HepG2 (cell line): Measurements from ENCODE around the gene SP3. TPM values are rescaled to one million over a fixed set of nuclear protein-coding genes. Genes with fewer than 3 reads are reported as not detected.
A peak's percentile ranks its signal among the peaks of the same experiment; 100 is the strongest.

Experiments used
- DR1 ChIP-seq: sonication (generic); formaldehyde crosslinking; IDR thresholded peaks from 2 replicates; pipeline ENCODE4 v1.8.0; 2021; ENCODE audit warnings: mild to moderate bottlenecking, missing genetic modification reagents, inconsistent platforms
- EED ChIP-seq: sonication (generic); formaldehyde crosslinking; IDR thresholded peaks from 2 replicates; pipeline ENCODE4 v1.5.0; 2020; ENCODE audit warnings: mild to moderate bottlenecking, missing genetic modification reagents
- EHMT2 ChIP-seq: fragments of 200-600 bp; sonication (generic); IDR thresholded peaks from 2 replicates; pipeline ENCODE4 v1.7.0; 2017; ENCODE audit warnings: antibody characterized with exemption, low read depth, low read length, borderline replicate concordance
- GATA4 ChIP-seq: sonication (generic); IDR thresholded peaks from 2 replicates; pipeline ENCODE4 v1.6.1; 2016; ENCODE audit warnings: antibody characterized with exemption, low read depth, borderline replicate concordance
- HCFC1 ChIP-seq: fragments of 150-350 bp; IDR thresholded peaks from 2 replicates; pipeline ENCODE4 v1.6.1; 2014; ENCODE audit warnings: low read depth, low read length
- HHEX ChIP-seq: IDR thresholded peaks from 2 replicates; pipeline ENCODE4 v1.6.1; 2016; ENCODE audit warnings: control low read depth
- HNF4A ChIP-seq: sonication (generic); formaldehyde crosslinking; IDR thresholded peaks from 2 replicates; pipeline ENCODE4 v1.4.0; 2020; ENCODE audit warnings: missing genetic modification reagents
- KAT8 ChIP-seq: IDR thresholded peaks from 2 replicates; pipeline ENCODE4 v1.6.1; 2016; ENCODE audit warnings: missing genetic modification reagents, missing compliant biosample characterization
- MED1 ChIP-seq: sonication (generic); formaldehyde crosslinking; IDR thresholded peaks from 2 replicates; pipeline ENCODE4 v1.4.0; 2020; ENCODE audit warnings: missing genetic modification reagents
- MTF2 ChIP-seq: sonication (generic); formaldehyde crosslinking; IDR thresholded peaks from 2 replicates; pipeline ENCODE4 v1.5.0; 2020; ENCODE audit warnings: missing genetic modification reagents, borderline replicate concordance
- SPEN ChIP-seq: sonication (generic); formaldehyde crosslinking; IDR thresholded peaks from 2 replicates; pipeline ENCODE4 v1.5.1; 2020; ENCODE audit warnings: low read depth, mild to moderate bottlenecking, missing genetic modification reagents
- TSC22D2 ChIP-seq: sonication (generic); formaldehyde crosslinking; IDR thresholded peaks from 2 replicates; pipeline ENCODE4 v1.5.1; 2020; ENCODE audit warnings: missing genetic modification reagents, mild to moderate bottlenecking, borderline replicate concordance
- ZFYVE20 ChIP-seq: sonication (generic); formaldehyde crosslinking; IDR thresholded peaks from 2 replicates; pipeline ENCODE4 v1.8.0; 2023; ENCODE audit warnings: low read depth, mild to moderate bottlenecking, moderate library complexity, missing genetic modification reagents, borderline replicate concordance
- ZKSCAN1 ChIP-seq: fragments of 150-350 bp; IDR thresholded peaks from 2 replicates; pipeline ENCODE4 v1.6.1; 2014; ENCODE audit warnings: low read length
- ZNF530 ChIP-seq: sonication (generic); formaldehyde crosslinking; IDR thresholded peaks from 2 replicates; pipeline ENCODE4 v1.5.0; 2020; ENCODE audit warnings: low read depth, mild to moderate bottlenecking, missing genetic modification reagents
- ZNF546 ChIP-seq: sonication (generic); formaldehyde crosslinking; conservative IDR thresholded peaks from 2 replicates; pipeline ENCODE4 v1.8.1; 2023; ENCODE audit warnings: mild to moderate bottlenecking, missing genetic modification reagents
- ZNF83 ChIP-seq: sonication (generic); formaldehyde crosslinking; IDR thresholded peaks from 2 replicates; pipeline ENCODE4 v1.4.0; 2020; ENCODE audit warnings: missing genetic modification reagents, mild to moderate bottlenecking, borderline replicate concordance
- polyA plus RNA-seq, 8 experiments: library from polyadenylated mRNA; depleted of rRNA in 3 of 8; stranded (reverse) in 7 of 8; unstranded in 1 of 8; fragments of >200 nt; fragmentation: Illumina TruSeq in 4 of 8; extraction: Trizol in 4 of 8; gene quantifications; 2 replicates each; pipeline versions ENCODE4 v1.2.1 to v1.2.3, GENCODE V29; 2011 to 2016; ENCODE audit warnings: low read depth in 4 of 8, missing spikeins in 1 of 8, mixed read lengths in 1 of 8; ENCODE audit not compliant: insufficient read depth in 1 of 8
- total RNA-seq, 5 experiments: library from RNA; depleted of rRNA; stranded (reverse); fragments of >200 nt; fragmentation: Illumina TruSeq; extraction: Trizol; gene quantifications; 2 replicates each; pipeline ENCODE4 v1.2.3, GENCODE V29; 2016; ENCODE audit warnings: low read depth in 1 of 5
- TF ChIP-seq, protein P1 (sequence below), 2 experiments: sonication (generic) in 1 of 2; formaldehyde crosslinking in 1 of 2; IDR thresholded peaks; 2 replicates each; pipeline versions ENCODE4 v1.4.0 to v1.6.1; 2016 to 2020; ENCODE audit warnings: borderline replicate concordance in 1 of 2, low read depth in 1 of 2, mild to moderate bottlenecking in 1 of 2, missing genetic modification reagents in 1 of 2
- TF ChIP-seq, protein P2 (sequence below): sonication (generic); formaldehyde crosslinking; IDR thresholded peaks from 2 replicates; pipeline ENCODE4 v1.4.0; 2020; ENCODE audit warnings: low read depth, mild to moderate bottlenecking, missing genetic modification reagents
- TF ChIP-seq, protein P3 (sequence below): sonication (generic); formaldehyde crosslinking; IDR thresholded peaks from 2 replicates; pipeline ENCODE4 v1.4.0; 2020; ENCODE audit warnings: missing genetic modification reagents
- TF ChIP-seq, protein P4 (sequence below): sonication (generic); formaldehyde crosslinking; IDR thresholded peaks from 2 replicates; pipeline ENCODE4 v1.4.0; 2020; ENCODE audit warnings: missing genetic modification reagents, borderline replicate concordance

SP3 gene
- total and polyA plus RNA-seq, 2 of the 13 experiments (the other 11 are each of a cell fraction or from before 2014, with no cell fraction given) = 57.3 to 132 TPM

DNA sequence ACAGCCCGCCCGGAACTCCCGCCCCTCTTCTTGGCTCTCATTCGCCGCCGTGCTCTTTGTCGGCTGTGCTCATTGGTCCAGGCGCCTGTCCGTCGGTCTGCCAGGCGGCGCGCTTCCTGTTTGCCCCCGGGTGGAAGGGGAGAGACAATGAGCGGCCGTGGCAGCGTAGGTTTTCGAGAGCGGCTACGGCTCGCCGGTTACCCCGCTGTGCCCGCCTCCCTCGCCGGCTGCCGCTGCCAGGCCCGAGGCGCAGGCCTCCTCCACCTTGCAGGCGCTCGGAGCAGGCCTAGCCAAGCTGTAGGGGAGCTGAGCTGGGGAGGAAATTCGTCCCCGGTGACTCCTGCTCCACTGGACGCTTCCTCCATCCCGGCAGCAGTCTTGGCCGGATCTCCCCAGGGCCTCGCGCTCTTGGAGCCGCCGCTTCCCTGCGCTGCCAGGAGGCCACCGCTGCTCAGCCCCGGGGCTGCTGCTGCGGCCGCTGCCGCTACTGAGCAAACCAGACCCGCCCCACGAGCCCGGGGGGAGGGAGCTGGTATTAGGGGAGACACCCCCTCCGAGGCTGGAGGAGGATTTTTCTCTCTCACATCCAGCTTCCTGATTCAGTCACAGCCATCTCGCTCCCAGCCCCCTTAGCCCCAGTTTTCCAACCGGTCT is at the start of gene SP3 (continued):
- TF ChIP-seq, protein P1, sequence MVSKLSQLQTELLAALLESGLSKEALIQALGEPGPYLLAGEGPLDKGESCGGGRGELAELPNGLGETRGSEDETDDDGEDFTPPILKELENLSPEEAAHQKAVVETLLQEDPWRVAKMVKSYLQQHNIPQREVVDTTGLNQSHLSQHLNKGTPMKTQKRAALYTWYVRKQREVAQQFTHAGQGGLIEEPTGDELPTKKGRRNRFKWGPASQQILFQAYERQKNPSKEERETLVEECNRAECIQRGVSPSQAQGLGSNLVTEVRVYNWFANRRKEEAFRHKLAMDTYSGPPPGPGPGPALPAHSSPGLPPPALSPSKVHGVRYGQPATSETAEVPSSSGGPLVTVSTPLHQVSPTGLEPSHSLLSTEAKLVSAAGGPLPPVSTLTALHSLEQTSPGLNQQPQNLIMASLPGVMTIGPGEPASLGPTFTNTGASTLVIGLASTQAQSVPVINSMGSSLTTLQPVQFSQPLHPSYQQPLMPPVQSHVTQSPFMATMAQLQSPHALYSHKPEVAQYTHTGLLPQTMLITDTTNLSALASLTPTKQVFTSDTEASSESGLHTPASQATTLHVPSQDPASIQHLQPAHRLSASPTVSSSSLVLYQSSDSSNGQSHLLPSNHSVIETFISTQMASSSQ (IDR thresholded peaks at IDR 0.05; ENCODE audit: low read depth) = no peak
- TF ChIP-seq, protein P1 (CRISPR knock-in tag; IDR thresholded peaks at IDR 0.05; ENCODE audit: borderline replicate concordance) = peak; percentile 74; the same call in 1 of the 2 replicates
- TF ChIP-seq, protein P2, sequence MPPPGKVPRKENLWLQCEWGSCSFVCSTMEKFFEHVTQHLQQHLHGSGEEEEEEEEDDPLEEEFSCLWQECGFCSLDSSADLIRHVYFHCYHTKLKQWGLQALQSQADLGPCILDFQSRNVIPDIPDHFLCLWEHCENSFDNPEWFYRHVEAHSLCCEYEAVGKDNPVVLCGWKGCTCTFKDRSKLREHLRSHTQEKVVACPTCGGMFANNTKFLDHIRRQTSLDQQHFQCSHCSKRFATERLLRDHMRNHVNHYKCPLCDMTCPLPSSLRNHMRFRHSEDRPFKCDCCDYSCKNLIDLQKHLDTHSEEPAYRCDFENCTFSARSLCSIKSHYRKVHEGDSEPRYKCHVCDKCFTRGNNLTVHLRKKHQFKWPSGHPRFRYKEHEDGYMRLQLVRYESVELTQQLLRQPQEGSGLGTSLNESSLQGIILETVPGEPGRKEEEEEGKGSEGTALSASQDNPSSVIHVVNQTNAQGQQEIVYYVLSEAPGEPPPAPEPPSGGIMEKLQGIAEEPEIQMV = peak; percentile 56; the same call in 1 of the 2 replicates
- TF ChIP-seq TSC22D2 (peak; percentile 89; the same call in 1 of the 2 replicates), ZNF83 (peak; percentile 23; the same call in 1 of the 2 replicates), ZNF546 (CRISPR knock-in tag) (0 out of 2 replicates have a peak, but pooled peaks have one; percentile 43), HCFC1 (peak; percentile 48), DR1 (CRISPR knock-in tag) (peak; percentile 83), EHMT2 (no peak), EED (CRISPR knock-in tag) (peak; percentile 97), ZFYVE20 (CRISPR knock-in tag) (peak; percentile 85; the same call in 1 of the 2 replicates), MTF2 (no peak), HNF4A (CRISPR knock-in tag) (0 out of 2 replicates have a peak, but pooled peaks have one; percentile 18), SPEN (CRISPR knock-in tag) (peak; percentile 82), ZKSCAN1 (no peak), ZNF530 (CRISPR knock-in tag) (0 out of 2 replicates have a peak, but pooled peaks have one; percentile 79), HHEX (CRISPR knock-in tag) (no peak), GATA4 (no peak), MED1 (peak; percentile 81), KAT8 (CRISPR knock-in tag) (peak; percentile 66)
- TF ChIP-seq, protein P3, sequence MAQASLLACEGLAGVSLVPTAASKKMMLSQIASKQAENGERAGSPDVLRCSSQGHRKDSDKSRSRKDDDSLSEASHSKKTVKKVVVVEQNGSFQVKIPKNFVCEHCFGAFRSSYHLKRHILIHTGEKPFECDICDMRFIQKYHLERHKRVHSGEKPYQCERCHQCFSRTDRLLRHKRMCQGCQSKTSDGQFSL (CRISPR knock-in tag) = no peak
- TF ChIP-seq, protein P4, sequence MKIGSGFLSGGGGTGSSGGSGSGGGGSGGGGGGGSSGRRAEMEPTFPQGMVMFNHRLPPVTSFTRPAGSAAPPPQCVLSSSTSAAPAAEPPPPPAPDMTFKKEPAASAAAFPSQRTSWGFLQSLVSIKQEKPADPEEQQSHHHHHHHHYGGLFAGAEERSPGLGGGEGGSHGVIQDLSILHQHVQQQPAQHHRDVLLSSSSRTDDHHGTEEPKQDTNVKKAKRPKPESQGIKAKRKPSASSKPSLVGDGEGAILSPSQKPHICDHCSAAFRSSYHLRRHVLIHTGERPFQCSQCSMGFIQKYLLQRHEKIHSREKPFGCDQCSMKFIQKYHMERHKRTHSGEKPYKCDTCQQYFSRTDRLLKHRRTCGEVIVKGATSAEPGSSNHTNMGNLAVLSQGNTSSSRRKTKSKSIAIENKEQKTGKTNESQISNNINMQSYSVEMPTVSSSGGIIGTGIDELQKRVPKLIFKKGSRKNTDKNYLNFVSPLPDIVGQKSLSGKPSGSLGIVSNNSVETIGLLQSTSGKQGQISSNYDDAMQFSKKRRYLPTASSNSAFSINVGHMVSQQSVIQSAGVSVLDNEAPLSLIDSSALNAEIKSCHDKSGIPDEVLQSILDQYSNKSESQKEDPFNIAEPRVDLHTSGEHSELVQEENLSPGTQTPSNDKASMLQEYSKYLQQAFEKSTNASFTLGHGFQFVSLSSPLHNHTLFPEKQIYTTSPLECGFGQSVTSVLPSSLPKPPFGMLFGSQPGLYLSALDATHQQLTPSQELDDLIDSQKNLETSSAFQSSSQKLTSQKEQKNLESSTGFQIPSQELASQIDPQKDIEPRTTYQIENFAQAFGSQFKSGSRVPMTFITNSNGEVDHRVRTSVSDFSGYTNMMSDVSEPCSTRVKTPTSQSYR (CRISPR knock-in tag) = peak; percentile 51; the same call in 1 of the 2 replicates
